ENCODE results near the gene TOLLIP.
"Not testable (repeated sequence)": the region's sequence is repeated elsewhere in the genome, so short reads cannot be mapped to it uniquely, and the experiment has no call there.

Gene TOLLIP

DNA sequence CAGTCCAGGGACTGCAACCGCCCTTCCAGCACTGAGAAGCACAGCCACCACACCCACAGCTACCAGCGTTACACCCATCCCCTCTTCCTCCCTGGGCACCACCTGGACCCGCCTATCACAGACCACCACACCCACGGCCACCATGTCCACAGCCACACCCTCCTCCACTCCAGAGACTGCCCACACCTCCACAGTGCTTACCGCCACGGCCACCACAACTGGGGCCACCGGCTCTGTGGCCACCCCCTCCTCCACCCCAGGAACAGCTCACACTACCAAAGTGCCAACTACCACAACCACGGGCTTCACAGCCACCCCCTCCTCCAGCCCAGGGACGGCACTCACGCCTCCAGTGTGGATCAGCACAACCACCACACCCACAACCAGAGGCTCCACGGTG, 66.7 kb downstream of the TOLLIP start:
- not testable (repeated sequence) for DNase-seq

DNA sequence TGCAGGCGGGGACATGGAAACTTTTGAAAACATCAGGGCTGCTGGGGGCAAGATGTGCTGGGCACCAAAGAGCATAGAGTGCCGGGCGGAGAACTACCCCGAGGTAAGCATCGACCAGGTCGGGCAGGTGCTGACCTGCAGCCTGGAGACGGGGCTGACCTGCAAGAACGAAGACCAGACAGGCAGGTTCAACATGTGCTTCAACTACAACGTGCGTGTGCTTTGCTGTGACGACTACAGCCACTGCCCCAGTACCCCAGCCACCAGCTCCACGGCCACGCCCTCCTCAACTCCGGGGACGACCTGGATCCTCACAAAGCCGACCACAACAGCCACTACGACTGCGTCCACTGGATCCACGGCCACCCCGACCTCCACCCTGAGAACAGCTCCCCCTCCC, 67.1 kb downstream of the TOLLIP start:
- DNase-seq: no peak

DNA sequence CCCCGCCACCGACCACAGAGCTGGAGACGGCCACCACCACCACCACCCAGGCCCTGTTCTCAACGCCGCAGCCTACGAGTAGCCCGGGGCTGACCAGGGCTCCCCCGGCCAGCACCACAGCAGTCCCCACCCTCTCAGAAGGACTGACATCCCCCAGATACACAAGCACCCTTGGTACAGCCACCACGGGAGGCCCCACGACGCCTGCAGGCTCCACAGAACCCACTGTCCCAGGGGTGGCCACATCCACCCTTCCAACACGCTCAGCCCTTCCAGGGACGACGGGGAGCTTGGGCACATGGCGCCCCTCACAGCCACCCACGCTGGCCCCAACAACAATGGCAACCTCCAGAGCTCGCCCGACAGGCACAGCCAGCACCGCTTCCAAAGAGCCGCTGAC, 67.7 kb downstream of the TOLLIP start:
- no peak for DNase-seq

DNA sequence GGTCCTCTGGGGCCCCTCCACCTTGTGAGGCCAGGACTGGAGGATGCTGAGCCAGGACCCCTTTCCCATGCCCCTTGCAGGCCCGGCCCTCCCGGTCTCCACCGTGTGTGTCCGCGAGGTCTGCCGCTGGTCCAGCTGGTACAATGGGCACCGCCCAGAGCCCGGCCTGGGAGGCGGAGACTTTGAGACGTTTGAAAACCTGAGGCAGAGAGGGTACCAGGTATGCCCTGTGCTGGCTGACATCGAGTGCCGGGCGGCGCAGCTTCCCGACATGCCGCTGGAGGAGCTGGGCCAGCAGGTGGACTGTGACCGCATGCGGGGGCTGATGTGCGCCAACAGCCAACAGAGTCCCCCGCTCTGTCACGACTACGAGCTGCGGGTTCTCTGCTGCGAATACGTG, 68.7 kb downstream of the TOLLIP start:
- no peak for DNase-seq

GRCh38 chr11:1239596-1240205, 69.7 kb downstream of the TOLLIP start:
- no peak for DNase-seq

DNA sequence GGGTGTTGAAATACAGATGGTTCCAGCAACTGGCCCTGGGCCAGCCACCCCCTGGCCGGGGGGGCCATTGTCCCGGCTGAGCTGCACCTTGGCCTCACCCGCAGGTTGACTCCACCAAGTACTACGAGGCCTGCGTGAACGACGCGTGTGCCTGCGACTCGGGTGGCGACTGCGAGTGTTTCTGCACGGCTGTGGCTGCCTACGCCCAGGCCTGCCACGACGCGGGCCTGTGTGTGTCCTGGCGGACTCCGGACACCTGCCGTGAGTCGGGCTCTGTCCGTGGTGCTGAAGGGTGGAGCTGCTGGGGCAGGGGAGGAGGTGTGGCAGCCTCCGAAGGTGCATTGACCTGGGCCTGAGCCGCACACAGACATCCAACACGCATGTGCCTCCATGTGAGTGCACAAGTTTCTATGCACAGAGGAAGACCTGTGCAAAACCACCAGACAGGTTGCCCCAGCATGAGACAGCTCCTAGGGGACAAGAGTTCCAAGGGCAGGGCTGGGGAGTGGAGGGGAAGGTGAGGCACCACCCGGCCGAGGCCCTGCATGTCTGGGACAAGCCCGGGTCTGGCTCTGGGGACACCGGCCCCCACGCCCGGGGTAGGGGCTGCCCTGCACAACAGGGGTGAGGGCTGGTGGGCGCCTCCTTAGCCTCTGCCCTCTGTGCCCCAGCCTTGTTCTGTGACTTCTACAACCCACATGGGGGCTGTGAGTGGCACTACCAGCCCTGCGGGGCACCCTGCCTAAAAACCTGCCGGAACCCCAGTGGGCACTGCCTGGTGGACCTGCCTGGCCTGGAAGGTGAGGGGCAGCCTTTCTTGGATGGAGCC, 70.5 kb downstream of the TOLLIP start:
- DNase-seq: no peak

DNA sequence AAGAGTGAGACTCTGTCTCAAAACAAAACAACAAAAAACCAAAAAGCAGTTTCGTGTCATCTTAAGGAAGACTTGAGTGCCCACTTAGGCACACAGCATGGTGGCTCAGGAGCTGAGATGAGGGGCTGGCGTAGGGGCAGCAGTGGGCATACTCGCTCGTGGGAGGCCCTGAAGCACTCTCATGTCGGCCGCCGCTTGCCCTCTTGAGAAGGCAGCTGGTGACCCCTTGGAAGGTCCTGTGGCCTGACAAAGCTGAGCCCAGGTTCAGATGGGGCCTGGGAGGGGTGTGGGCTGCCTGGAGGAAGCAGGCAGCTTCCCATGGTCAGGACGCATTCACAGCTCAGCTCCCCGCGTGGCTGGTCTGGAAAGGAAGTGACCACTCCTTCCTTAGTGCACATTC, 71.6 kb downstream of the TOLLIP start:
- no peak for DNase-seq

DNA sequence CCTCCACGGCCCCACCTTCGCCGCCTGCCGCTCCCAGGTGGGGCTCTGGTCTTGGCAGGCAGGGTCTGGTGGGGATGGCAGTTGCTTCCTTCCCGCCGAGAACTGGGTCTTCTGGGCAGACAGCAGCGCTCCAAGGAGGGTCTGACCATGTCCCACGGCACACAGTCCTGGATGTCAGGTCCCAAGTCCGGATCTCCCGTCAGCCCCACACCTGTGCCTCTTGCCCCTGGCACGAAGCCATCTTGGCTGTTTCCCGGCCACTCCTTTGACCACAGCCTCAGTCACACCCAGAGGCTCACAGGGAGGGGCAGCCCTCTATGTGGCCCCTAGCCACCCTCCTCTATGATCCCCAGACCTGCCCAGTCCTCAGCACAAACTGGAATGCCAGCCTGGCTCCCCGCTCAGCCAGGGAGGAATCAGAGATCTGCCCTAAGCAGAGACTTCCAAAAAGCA, 72.3 kb downstream of the TOLLIP start:
- no peak for DNase-seq

DNA sequence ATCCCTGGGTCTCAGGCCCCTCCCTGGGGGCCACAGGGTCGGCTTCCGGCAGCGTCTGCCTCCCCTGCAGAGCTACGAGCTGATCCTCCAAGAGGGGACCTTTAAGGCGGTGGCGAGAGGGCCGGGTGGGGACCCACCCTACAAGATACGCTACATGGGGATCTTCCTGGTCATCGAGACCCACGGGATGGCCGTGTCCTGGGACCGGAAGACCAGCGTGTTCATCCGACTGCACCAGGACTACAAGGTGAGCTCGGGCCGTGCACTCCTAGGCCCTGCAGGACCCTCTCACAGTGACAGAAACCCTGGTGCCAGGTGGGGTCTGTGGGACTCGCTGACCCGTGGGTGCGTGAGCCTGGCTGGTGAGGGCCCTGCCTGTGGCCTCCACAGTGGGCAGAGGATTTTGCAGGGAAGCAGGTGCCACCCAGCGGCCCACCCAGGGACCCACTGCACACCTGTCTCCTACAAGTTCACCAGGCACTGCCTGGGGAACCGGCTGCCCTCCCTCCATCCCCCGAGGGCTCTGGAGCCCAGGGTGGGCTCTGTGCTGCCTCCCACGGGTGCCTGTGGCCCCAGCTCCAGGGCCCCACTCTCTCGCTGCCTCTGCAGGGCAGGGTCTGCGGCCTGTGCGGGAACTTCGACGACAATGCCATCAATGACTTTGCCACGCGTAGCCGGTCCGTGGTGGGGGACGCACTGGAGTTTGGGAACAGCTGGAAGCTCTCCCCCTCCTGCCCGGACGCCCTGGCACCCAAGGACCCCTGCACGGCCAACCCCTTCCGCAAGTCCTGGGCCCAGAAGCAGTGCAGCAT, 72.9 kb downstream of the TOLLIP start:
- no peak for DNase-seq

- DNase-seq: no peak
These were observed 73.5 kb downstream of the TOLLIP start for GRCh38 chr11:1235901-1236315.

- no peak for DNase-seq
These were observed 74.0 kb downstream of the TOLLIP start for GRCh38 chr11:1235306-1235900.

DNA sequence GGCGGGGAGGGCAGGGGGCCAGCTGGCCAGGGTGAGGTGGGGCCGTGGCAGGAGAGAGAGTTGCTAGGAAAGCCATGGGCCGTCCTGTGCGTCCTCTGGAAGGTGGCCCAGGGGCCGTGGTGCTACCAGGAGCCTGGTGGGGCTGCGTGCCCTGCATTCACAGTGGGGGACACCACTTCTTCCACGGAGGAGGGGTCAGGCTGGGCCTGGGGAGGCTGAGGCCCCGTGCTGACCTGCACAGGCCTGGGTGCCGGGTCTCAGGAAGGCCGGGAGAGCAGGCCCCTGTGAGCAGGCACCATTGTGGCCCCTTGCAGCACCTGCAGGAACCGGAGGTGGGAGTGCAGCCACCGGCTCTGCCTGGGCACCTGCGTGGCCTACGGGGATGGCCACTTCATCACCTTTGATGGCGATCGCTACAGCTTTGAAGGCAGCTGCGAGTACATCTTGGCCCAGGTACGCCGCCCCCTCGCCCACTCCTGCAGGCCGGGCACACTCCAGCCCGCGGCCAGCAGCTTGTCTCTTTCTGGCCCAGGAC, 74.6 kb downstream of the TOLLIP start:
- DNase-seq: no peak

DNA sequence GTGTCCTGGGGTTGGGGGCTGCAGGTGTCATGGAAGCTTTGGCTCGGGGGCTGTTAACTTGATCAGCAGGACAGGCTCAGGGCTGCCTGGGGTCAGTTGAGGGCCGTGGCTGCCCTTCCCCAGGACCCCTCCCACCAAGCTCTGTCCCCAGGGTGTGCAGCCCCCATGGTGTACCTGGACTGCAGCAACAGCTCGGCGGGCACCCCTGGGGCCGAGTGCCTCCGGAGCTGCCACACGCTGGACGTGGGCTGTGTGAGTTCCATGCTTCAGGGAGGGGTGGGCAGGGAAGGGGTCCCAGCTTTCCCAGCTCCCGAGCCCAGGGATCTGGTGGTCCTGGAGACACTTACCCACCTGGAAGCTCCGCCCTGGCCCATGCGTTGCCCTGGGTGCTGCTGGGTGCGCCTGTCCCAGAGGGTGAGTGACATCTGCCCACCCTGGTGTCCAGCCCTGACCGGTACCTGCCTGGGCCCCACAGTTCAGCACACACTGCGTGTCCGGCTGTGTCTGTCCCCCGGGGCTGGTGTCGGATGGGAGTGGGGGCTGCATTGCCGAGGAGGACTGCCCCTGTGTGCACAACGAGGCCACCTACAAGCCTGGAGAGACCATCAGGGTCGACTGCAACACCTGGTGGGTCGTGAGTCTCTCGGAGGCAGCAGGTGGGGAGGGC, 75.2 kb downstream of the TOLLIP start:
- DNase-seq: no peak

DNA sequence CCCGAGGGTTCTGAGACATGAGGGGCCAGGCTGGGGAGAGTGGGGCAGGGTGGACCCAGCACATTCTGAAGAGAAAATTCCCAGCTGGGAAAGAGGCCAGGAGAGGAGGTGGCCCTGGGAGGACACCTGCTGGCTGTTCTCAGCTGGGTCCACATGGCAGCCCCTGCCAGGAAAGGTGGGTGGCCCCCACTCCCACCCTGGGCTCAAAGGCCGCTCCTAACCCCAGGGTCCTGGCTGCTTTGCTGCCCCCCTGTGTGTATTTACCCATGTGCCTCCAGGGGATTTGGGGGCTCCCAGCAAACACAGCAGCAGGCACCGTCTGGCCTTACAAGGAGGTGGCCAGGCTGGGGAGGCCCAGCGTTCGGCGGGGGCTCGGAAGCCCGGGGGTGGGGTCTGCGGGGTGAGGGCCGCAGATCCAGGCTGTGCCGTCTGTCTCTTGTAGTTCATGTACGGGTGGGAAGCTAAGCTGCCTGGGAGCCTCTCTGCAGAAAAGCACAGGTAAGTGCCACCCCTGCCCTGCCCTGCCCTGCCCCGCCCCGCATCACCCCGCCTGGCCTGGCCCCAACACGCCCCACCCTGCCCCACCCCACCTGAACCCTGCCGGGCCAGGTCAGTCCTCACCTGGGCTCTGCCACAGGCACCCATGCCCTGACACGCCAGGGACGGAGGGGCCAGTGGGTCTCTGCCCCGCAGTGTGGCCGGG, 75.9 kb downstream of the TOLLIP start:
- DNase-seq: no peak

DNA sequence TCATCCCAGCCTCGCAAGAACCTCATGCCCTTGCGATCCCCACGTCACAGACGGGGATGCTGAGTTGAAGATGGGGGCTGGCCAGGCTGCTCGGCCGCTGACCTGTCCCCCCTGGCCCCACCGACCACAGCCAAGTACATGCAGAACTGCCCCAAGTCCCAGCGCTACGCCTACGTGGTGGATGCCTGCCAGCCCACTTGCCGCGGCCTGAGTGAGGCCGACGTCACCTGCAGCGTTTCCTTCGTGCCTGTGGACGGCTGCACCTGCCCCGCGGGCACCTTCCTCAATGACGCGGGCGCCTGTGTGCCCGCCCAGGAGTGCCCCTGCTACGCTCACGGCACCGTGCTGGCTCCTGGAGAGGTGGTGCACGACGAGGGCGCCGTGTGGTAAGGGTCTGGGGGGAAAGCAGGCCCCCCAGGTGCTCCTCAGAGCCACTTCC, 76.5 kb downstream of the TOLLIP start:
- DNase-seq: no peak

DNA sequence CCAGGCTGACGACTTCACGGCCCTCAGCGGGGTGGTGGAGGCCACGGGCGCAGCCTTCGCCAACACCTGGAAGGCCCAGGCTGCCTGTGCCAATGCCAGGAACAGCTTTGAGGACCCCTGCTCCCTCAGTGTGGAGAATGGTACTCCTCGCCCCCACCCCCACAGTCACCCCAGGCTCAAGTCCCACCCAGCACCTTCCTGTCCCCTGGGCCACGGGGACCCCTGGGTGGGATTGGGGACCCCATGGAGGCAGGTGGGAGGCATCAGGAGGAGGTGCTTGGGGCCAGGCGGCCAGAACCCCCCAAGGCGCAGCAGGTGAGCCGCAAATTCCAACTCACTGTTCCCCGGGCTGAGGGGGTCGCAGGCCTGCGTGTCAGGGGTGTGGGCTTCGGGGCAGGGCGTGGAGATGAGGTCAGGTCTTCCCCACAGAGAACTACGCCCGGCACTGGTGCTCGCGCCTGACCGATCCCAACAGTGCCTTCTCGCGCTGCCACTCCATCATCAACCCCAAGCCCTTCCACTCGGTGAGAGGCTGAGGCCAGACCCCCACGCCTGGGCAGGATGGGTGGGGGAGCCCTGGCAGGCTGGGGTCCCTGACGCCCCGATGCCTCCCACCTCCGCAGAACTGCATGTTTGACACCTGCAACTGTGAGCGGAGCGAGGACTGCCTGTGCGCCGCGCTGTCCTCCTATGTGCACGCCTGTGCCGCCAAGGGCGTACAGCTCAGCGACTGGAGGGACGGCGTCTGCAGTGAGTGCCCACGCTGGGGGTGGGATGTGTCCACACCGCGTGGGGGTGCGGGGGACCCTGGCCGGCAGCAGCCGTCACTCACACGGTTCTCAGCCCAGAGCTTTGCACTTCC, 77.2 kb downstream of the TOLLIP start:
- no peak for DNase-seq

DNA sequence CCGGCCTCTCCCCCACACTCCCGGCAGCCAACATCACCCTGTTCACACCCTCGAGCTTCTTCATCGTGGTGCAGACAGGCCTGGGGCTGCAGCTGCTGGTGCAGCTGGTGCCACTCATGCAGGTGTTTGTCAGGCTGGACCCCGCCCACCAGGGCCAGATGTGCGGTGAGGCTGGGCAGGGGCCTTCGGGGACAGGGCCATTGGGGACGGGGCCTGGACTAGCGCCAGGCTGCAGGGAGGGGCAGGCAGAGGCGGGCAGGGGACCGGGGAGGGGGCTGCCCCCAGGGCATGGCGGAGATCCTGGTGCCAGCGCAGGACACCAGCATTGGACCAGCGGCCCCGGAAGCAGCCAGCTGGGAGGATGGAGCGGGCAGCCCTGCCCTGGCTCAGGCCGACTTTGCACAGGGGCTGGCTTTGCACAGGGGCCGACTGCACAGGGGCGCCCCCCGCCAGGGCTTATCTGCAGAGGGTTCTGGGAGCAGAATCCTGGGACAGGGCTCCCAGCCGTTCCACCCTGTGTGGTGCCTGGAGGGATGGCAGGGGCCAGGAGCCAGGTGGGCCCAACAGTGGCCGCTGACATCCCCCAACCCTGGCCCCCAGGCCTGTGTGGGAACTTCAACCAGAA, 77.9 kb downstream of the TOLLIP start:
- DNase-seq: no peak

GRCh38 chr11:1230456-1231395, 78.7 kb downstream of the TOLLIP start:
- no peak for DNase-seq

DNA sequence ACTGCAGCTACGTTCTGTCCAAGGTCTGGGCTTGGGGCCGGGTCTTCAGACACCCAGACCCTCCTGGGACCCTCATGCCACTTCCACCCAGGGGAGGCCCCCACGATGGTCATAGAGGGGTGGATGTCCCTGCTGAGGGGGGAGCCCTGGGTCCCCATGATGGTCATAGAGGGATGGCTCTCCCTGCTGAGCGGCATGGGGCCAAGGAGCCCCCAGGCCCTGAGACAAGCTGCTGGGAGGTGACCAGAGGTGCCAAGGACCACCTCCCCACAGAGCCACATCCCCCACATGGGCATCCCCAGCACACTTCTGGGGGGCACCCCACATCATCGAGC, 79.3 kb downstream of the TOLLIP start:
- no peak for DNase-seq

Data from CD4-positive, alpha-beta T cell treated with Interleukin-21 for 1 hour (primary cell).